ENCODE data around the gene LBR.

Gene LBR

DNA sequence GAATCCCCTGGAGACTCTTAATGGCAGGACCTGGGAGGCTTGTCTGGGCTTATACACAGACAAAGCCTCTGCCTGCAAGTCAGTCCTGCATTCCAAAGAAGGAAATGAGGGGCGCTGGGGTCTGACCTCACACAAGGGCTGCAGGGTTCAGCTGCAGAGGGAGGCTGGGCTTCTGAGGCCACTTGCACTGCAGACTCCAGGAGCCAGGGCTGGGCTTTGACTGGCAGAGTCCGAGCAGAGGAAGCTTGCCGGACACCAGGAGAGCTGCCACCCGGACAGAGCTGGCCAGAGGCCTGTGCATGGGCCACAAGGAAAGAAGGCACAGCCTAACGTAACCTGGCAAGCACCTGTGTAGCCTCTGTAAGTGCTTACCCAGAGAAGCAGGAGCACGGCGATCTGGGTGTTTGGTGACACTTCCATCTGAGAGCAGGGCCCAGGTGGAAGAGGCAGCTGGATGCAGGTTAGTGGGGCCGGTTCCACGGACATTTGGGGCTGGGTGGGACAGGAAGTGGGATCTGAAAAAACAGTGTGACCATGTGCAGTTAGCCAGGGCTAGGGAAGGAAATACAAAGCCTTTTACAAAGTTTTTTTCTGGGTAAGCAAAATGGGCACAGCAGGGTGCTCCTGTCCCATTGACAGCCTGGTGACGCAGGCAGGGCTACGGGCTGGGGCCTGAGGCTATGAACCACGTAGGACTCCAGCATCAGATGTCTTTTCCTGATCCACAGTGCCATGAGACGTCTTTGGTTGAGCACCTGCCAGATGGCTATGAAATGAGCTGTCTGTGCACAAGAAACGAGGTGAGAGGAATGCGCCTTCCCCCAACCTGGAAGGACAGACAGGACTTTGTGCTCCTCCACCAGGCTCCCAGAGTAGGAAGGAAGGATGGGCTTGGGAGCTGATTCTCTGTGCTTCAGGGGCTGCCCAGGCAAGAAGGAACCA is 37.3 kb upstream of the LBR start:
- no peak for DNase-seq (ENCODE audit: low read depth)

DNA sequence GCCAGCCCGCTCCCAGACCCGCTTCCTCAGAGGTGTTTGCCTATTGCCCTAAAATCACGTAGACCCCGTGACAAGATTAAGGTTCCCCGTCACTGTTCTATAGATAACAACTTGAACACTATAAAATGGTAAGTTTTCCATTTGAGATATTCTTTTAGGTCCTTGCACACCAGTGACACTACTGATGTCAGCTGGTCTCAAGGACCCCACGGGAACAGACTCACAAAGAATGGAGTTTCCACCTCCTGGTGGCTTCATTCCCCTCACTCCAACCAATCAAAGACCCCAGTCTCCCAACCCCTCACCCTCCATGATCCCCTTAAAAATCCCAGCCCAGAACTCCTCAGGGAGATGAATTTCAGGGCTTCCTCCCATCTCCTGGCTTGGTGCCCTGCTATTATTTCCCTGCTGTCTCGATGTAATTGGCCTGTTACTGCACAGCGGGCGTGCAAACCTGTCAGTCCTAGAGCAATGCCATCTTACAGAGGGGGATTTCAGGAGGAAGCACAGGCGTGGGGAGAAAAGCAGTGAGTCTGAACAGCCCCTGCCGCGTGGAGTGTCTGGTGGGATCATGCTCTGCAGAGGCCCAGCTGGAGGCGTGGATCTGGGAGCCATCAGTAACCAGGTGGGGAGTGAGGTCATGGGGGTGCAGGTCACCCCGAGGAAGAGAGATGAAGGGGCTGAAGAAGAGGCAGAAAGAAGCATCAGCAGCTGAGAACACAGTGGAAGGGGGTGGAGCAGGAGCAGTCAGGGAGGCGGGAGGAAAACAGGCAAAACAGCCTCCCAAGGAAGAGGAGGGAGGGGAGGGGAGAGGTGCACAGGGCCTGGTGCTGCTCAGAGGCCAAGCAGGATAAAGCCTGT is 35.1 kb upstream of the LBR start:
- DNase-seq (ENCODE audit: low read depth), result no peak

DNA sequence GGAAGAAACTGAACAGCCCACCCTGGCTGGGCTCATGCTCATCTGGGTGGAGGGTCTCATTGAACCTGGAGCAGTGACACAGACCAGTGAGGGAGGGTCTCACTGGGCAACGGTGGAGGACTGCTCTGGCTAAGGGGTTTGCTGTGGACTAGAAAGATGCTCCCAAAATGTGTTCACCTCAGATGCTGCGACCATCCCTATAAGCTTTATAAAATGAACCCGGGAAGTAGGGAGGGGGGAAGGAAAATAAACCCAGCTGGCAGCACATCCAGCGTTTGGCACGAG is 34.5 kb upstream of the LBR start:
- DNase-seq (ENCODE audit: low read depth), result no peak

DNA sequence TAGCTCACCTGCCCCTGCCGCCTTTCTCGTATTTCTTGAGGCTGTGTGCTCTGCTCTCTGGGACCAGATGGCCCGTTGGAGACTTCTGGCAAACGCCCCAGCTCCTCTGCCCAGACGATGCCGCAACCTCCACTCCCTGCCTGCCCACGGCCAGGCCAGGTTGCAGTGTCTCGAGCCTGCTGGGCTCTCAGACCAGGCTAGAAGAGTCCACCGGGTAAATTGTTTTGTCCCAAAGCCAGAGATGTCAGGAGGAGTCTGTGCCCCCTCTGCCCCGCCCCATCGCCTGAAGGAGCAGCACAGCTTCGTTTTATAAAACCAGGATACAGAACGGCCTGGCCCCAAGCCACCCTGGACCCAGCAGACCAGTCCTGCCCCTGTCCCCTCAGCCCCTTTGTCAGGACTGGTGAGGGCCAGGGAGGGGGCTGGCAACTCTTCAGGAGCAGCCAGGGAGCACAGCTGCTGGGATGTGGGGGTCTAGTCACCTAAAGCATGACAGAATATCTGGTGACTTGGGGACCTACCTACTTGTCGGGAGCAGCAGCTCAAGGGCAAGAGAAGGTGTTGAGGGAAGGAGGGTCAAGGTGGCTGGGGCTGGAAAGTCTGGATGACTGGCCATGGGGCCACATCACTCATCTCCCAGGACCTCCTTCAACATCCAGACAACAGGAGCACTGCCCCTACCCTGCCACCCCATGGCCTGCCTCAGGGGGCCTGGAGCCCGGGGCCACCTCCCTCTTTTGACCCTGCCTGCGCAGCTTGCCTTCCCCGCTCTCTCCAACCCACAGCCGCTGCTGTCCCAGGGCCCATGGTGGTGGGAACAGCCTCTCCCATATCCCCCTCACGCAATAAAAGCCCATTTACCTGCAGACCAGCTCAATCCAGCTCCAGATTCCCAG is 33.9 kb upstream of the LBR start:
- no peak for DNase-seq (ENCODE audit: low read depth)

DNA sequence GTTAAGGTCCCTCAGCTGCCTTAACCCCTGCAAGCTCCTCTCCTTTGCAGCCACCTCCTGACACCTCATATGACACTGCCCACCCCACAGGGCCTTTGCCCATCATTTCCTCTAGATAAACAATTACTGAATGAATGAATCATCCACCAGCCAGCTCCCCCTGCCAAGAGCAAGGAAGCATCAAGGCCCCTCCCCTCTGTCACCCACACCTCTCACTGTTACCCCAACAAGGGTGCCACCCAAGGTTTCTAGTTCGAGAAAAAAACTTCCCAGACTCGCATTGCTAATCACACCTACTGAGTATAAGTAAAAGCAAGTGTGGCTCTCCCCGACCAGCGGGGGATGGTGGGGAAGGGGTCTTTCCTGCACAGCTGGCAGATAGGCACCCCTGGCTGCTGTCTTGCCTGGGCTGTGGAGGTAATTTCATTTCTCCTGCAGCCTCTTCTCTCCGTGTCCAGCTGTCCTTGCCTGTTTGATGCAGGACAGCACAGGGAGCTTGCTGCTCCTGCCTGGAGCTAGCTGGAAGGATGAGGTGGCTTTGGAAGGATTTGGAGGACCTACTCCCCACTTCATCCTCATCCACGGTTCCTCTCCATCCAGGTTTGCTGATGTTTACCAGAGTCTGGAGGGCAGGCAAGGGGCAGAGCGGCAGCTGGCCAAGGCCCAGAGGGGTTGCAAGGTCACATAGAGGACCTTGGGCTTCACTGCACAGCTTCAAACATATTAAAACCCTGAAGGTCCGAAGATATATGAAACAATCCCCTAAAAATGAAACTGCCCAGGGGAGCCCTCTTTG is 33.1 kb upstream of the LBR start:
- no peak for DNase-seq (ENCODE audit: low read depth)

DNA sequence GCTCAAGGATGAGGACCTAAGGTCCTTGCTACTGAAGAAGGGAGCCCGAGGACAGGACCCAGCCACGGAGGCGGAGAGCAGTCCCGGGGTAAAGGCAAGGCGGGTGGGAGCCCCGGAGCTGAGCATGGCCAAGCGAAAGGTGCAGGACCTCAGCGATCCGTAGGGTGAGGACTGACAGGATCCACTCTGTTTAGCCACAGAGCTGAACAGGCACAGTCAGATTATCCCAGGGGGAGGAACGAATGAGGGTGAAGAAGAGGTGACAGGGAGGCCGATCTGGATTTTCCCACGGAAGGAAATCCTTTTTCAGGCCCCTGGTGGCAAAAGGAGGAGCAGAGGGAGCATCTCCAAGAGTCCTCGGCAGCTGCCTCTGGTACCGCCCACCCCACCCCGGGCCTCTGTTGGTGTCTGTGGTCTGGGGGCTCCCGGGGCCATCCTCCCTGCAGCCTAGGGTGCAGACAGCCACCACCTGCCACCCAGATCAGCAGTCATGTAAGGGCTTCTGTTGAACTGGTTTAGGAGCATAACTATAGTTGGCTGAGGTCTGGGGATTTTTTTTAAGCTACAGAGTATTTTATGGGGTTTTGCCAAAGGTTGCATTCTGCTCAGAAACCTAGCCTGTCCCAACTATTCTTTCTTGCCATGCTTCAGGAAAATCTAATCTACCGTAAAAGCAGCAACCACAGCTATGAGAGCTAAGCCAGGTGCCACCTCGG is 32.3 kb upstream of the LBR start:
- no peak for DNase-seq (ENCODE audit: low read depth)

DNA sequence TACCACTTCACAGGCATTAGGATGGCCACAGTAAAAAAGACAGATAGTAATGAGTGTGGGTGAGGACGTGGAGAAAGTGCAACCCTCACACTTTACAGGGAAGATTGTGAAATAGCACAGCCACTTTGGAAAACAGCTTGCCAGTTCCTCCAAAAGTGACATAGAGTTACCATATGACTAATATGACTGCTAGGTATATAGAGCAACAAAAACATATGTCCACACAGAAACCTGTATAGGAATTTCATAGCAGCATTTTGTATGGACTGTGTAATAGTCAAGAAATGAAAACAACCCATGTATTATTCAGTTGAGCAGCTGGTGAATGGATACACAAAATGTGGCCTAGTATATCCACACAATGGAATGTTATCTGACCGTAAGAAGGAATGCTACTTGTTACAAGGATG is 30.4 kb upstream of the LBR start:
- peak; percentile 27 for DNase-seq (ENCODE audit: low read depth)

DNA sequence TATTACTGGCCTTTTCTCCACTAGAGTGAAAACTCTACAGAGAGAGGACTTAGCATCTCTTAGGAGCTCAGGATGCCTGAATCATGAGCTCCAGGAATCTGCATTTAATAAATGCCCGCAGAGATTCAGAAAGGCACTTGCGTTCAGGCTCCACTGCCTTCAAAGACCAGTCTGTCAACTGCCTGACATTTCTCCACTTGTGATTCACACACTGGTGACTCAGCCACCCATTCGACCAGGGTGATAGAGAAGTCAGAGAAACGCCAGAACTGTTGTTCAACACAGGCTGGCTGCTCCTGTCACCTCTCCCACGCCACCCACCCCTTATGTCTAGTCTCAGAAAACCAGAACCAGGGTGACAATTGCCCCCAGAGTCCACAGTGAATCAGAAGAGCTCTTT is 26.9 kb upstream of the LBR start:
- DNase-seq (ENCODE audit: low read depth), result peak; percentile 58

DNA sequence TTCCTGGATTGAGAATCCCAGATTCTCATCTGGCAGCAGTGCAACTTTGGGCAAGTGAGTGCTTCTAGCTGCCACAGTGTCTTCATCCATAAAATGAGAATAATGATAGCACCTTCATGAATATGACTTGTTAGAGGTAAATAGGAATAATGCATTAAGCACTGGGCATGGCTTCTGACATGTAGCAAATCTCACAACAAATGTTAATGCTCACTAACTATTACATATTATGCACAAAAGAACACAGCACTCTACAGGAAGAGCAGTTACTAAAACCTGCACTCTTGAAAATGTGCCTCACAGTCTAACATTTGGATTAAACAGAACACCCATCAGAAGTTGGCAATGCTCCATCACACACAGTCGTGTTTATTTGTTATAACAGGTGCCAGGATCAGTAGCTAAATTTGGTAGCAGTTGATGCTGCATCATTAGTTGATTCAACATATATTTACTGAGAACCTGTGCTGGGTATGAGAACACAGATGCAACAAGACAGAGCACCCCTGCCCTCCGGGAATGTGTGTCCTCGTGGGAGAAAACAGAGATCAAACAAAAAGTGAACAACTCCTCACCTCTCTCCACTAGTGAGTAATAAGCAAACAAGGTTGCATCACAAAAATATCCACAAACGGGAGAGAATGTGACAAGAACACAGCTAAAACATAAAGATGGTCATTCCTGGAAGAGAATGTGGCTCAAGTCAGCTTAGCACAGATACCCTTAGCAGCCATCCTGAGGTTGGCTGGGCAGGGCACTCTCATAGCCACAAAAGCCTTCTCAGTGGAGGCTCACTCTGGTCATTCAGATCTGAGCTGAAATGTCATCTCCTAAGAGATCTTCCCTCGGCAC is 26.2 kb upstream of the LBR start:
- DNase-seq (ENCODE audit: low read depth), result no peak

DNA sequence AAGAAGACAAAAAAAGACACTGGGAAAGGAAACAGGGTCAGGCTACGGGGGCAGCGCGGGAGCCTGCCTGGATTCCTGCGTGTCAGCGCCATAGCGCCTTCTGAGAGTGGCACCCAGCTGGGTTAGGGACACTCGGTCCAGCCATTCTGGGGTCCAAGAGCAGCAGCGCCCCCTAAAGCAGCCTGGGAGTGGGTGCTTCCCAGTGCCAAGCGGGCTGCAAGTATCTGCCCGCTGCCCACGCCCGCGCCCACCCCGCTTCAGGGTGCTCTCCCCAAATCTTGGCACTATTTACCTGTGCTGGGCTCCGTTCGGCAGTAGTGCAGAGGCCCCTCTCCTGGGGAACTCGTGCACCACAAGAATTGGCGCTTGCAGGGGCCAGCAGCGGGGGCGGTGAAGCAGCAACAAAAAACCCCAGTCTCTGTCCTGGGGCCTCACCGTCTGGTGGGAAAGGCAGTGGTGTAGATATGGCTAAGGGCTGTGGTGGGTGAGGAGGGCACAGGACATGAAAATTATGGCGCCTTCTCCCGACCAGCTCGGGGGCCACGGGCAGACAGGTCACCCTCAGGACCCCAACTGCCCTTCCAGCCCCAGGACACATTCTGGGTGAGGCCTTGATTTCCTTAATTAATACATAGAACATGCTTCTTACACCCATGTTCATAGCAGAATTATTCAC is 24.1 kb upstream of the LBR start:
- no peak for DNase-seq (ENCODE audit: low read depth)

DNA sequence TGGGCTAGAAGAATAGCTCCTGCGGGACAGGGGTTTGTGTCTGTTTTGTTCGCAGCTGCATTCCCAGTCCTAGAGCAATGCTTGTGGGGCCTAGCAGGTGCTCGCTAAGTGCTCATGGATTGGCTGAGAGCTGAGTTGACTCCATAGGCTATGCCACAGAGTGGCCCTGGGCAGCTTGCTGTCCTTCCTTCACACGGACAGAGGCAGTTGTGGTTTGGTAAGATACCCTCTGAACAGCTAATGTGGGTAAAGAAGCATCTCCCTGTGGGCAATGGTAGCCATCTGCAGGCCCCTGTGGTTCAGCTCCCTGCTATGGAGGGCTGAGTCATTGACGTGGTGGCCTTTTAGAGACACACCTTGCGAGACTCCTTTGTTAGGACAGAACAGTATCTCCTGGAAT is 23.5 kb upstream of the LBR start:
- DNase-seq (ENCODE audit: low read depth), result no peak

DNA sequence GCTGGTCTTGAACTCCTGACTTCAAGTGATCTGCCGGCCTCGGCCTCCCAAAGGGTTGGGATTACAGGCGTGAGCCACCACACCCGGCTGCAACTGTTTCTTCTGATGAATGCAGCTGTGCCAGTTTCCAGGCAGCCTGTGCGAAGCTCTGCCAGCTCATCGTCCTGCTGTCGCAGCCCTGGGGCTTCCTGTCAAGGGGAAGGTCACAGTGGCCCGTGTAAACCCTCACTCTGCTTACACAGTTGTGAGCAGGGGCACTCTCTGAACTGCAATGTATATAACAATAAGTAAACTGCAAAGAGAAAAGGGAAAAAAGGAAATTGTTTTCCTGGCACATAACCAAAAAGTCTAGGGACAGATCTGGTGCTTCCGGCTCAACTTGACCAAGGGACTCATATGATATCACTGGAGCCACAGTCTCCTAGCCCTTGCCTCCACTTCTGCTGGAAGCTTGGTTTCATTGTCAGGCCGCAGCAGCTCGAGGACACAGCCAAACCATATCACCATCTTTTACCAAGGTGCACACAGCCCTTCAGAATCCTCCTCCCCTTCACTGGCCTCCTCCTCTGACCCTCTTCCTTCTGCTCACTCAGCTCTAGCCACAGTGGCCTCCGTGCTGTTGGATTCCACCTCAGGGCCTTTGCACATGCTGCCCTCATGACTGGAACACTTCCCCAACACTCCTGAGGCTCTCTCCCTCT is 22.8 kb upstream of the LBR start:
- DNase-seq (ENCODE audit: low read depth), result no peak

DNA sequence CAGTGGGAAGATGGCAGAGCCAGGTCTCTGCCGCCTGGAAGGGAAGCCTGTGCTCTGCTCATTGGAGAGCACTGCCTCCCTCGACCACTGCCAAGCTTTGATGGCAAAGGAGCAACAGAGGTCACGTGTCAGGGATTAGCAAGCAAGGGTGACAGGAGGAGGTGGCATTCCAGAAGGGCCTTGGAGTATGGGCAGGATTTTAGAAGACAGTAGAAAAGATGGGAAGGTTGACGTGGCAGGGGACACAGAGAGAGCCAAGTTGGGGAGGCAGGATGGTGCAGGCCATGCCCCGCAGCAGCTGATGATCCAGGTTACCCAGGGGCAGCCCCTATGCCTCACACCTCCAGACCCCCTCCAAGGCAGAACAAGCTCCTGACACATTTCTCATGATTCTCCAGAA is 21.9 kb upstream of the LBR start:
- no peak for DNase-seq (ENCODE audit: low read depth)

DNA sequence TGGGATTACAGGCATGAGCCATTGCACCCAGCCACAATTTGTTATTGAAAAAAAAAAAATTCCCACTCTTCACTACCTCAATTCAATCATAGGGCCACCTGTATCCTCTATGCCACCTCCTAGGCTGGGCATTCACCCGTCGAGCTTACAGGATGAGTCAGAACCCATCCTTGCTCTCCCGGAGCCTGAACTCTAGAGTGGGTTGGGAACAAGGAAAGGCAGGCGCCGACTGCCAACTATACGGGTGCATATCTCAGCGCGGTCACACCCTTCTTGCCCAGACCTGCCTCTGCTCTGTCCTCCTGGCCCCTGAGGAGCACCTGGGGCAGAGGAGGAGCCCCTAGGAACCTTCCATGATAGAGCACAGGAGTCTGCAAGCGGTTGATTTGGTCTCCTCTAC is 21.4 kb upstream of the LBR start:
- DNase-seq (ENCODE audit: low read depth), result no peak

DNA sequence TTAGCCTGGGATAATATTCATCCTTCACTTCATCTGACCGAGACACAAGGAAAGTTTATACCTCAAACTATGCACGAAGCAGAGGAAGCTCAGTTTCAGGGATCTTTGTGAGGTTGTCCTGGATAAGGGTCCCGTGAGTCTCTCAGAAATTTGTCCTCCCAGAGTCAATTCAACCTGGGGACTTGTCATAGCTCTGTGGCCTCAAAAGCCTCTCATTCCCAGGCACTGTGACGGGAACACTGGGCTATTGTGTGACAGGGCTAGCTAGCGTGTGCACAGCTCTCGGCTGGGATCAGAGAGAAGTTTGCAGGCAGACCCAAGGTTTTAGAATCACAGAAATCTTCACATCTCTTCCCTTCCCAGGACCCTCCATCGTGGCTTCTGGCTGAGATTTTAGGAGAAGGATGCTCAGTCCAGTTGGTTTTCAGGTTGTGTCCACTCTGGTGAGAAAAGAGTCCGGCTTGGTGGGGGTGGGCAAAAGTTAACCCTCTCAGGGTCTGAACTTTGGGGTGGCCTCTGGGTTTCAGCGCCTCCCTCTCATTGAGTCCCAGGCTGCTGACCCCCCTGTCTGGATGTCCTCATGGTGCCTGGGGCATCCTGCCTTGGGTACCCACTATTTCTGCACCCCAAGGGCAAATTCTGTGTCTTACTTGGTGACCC is 20.4 kb upstream of the LBR start:
- no peak for DNase-seq (ENCODE audit: low read depth)

DNA sequence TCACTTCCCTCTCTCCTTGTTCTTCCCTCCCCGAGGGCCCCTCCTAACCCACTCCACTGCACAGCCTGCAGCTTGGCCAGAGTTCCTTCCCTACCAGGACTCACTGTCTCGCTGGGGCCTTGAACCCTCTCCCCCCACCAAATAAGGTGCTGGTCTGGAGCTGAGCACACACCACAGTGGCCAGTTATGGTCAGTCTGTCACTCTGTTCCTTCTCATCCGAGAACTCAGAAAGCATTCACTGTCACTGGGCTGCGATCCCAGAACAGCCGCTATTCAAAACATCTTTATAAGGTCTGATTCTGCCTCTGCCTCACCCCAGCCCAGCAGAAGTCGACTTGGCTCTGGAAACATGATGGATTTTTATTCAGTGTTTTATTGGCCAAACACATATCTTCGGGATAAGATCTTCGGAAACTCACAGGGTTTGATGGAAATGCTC is 19.8 kb upstream of the LBR start:
- no peak for DNase-seq (ENCODE audit: low read depth)

DNA sequence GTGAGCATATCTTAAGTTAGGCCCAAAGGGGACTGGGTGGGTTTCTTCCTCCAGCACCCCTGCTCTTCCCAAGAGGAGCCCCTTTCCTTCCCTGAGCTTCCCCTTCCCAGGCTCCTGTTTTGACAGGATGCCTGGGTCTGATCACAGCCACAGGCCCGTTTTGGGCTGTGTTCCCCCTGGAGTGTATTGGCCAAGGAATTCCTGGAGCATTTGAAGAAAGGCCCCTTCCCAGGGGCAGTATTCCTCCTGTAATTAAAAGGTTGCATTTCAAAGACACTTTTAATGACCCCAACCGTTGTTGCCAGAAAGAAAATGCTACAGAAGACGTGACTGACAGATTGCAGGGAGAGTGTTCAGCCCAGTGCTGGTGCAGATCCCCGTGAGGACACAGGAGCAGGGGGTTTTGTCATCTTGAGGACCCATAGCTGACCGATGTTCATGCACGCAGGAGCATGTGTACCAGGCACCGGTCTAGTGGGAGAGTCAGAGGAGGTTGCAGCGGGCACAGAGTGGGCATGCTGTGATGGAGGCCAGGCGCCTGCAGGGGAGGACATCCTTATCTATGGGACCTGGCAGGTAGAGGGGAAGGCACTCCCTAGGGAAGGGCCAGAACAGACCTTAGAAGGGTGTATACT is 19.3 kb upstream of the LBR start:
- no peak for DNase-seq (ENCODE audit: low read depth)

DNA sequence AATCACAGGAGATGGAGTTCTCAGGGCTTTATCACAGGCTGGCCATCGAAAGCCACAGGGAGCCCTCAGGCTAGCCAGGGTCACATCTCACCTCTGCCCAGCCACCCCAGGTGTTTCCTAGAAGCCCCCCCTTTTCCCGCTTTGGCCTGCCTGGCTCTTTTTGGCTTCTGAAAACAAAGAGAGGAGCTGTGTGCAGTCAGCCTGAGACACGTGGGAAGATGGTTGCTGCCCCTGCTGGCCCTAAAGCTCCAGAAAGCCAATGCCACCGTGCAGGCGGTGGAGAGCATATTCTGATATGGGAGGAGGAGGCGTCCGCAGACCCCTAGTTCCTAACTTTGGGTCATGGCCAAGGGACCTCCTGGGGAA is 18.7 kb upstream of the LBR start:
- no peak for DNase-seq (ENCODE audit: low read depth)

Data from GM04503 (cell line).